HG03045 (cell line): ENCODE data around the gene LRRC36.
"Not testable (repeated sequence)": the region's sequence is repeated elsewhere in the genome, so short reads cannot be mapped to it uniquely, and the experiment has no call there.

Source experiments
- ATAC-seq: cut with Tn5 transposase; IDR thresholded peaks from one replicate; pipeline ENCODE4 v1.9.1; 2021; ENCODE audit warnings: mild to moderate bottlenecking, moderate library complexity; ENCODE audit not compliant: unreplicated experiment

The LRRC36 gene

DNA sequence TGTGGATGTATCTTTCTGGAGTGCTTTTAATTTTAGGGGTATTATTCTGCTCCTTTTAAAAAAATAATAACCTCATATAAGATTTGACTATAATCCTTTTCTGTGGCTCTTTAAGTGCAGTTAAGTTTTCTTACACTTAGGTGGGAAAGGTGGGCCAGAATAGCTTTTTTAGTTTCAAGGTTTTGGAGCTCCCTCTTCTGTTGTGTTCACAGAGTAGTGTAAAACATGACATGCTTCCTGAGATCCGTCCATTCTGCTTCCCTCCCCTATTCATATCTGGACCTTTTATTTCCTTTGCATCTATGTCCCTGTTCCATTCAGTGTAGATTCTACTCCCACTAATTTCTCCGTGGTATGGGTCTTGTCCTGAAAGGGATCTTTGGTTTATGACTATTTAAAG, 12.8 kb downstream of the LRRC36 start:
- ATAC-seq, result no peak

DNA sequence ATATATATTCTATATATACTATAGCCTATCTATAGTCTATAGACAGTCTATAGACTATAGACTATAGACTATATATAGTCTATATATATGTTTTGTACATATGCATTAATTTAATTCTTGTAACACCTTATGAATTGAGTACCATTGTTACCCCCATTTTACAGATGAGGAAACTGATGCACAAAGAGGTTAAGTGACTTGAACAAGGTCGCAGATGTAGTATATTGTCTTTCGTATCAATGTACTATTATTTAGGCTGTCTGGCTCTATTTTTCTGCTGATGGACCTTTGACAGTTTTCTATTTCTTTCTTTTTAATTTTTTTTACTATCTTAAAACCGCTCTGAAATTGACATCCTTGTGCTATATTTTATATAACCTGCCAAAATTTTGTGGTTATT, 14.6 kb downstream of the LRRC36 start:
- ATAC-seq, result no peak

DNA sequence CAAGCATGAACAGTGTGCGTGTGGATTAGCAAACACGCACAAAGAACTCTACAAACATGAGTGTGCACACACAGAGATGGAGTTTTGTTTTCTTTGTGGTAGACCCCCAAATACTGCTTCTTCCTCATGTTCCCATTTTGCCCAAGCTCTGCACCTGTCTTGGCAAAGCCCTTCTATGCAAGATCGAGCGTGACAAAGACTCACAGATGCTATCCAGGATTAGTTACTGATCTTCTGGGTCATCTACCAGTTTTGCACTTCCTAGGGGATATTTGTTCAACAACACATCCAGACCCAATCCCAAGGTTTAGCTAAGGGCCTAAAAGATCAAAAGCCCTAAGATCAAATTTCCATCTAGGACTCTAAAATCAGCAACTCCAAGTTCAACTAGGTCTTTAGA, 16.0 kb downstream of the LRRC36 start:
- ATAC-seq, result no peak

DNA sequence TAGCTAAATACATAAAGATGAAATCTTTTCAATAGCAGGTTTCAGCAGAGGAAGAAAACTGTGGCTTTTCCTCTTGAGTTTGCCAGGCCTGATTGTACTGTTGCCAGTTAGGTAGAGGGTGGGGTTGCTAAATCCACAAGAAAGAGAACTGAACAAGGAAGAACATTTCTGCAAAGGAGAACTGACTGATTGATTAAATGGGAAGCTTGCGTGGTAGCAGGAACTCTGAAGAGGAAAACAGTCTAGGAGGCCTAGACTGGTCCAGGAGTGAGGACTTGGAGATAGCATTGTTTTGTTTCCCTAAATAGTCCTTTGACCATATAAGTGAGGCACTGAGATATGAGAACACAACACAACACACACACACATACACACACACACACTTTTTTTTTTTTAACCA, 18.8 kb downstream of the LRRC36 start:
- no peak for ATAC-seq

DNA sequence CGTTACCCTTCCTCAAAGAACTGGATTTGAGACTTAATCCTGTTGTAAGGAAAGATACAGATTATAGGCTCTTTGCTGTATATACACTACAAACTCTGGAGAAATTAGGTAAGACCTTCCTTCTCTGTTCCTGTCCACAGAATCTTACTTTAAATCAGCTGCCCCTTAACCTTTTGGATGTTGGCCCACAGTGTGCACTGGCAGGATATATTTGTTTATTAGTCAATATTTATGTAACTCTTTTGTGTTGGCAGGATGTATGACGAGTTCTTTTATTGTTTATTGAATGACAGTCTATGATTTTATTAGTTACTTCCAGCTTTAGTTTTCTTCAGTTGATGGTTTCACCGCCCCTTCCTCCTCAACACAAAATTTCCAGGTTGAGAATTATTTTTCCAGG, 19.7 kb downstream of the LRRC36 start:
- ATAC-seq, result no peak

DNA sequence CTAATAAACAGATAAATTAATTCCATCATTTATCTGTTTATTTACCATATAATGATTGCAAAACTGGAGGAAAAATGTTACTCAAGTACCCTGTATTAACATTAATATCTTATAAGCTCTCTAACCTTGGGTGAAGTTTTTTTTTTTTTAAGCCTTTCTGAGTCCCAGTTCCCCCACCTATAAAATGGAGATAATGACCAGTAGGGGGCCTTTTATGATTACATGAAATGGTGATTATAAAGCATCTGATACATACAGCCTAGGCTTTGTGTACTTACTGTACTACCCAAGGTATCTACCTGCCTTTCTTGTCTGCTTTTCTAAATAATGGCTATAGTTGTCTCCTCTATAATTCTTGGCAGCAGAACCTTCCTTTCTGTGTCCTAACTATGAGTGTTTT, 22.6 kb downstream of the LRRC36 start:
- no peak for ATAC-seq

DNA sequence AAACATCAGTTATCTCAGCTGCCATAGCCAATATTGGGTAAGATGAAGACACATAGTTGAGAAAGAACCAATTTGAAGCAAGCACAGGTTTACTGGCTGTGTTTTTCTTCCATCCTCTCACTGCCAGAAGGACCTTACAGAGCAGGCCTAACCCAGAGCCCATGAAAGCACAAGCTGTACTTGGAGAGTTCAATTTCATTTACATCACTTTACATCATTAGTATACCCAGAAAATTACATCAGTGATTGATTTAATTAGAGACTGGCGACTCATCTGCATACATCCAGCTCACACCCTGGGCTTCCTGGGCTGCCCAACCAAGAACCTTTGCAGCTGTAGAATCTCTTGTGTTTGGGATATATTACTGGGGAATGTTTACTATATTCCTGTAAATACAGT, 23.7 kb downstream of the LRRC36 start:
- ATAC-seq, result no peak

DNA sequence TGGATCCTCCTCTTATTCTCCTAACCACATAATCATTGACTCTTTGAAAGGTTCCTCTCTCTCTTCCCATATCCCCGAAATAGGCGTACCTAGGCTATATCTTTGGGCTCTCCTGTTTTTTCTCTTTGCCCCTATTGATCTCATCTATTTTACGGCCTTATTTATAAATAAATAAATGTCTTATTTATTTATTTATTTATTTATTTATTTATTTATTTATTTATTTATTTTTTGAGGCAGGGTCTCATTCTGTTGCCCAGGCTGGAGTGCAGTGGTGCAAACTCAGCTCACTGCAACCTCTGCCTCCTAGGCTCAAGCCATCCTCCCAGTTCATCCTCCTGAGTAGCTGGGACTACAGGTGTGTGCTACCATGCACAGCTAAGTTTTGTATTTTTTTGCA, 25.8 kb downstream of the LRRC36 start:
- ATAC-seq, result not testable (repeated sequence)

DNA sequence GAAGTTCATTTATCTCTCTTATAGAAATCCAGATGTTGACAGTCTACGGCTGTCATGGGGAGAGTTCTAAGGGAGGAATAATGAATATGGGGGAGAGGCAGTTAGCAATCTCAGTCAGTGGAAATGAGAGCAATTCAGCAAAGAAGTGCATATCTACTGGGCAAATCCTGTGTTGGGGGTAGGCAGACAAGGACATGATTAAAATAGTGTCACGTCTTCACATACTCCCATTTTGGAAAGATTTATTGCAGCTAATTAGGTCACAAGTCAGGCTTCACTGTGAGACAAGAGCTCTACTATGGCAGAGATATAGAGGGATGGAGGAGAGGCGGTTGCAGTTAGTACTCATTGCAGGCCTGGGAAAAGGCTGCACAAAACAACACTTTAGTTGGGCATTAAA, 29.8 kb downstream of the LRRC36 start:
- ATAC-seq, result no peak

DNA sequence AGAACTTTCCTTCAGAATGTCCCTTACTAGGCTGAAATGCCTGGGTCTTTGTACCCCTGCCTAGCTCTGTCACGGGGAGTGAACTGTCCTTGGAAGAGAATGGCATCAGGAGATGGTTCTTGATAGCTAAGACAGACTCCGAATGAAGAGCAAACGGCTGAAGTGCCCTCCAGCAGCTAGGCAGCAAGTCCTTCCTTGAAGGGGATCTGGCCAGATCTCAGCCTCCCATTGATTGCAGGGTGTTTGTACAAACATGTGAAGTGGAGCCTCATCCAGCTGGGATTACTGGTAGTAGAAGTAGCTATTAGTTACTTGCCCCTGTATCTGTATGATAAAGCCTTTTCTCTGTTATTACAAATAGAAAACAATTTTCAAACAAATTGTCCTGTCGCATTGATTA, 30.9 kb downstream of the LRRC36 start:
- no peak for ATAC-seq

DNA sequence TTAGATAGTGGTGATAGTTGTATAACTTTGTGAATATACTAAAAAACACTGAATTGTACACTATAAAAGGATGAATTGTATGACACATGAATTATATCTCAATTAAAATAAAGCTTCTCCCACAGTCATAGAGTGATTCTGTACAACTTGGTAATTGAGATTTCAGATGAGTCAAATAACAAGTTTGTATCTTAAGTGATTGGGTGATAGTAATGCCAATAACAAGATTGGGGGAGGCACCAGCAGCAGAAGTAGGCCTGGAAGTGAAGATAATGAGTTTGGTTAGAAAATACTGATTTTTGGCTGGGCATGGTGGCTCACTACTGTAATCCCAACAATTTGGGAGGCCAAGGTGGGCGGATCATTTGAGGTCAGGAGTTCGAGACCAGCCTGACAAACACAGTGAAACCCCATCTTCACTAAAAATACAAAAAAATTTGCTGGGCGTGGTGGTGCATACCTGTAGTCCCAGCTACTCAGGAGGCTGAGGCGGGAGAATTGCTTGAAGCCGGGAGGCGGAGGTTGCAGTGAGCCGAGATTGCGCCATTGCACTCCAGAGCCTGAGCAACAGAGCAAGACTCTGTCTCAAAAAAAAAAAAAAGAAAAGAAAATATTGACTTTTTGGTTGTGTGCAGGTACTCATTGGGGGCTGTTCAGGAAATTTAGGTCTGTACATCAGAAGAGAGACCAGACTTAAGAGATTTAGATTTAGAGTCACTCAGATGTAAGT, 33.1 kb downstream of the LRRC36 start:
- not testable (repeated sequence) for ATAC-seq

DNA sequence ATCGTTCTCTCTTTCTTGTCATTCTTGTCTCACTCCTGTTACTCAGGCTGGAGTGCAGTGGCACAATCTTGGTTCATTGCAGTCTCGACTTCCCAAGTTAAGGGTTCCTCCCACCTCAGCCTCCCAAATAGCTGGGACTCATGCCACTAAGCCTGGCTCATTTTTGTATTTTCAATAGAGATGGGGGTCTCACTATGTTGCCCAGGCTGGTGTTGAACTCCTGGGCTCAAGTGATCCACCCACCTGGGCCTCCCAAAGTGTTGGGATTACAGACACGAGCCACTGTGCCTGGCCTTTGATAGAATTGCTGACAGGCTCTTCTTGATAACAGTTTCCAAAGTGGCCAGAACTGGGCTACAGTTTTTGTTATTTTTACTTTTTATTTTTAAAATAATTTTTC, 34.4 kb downstream of the LRRC36 start:
- ATAC-seq, result no peak

DNA sequence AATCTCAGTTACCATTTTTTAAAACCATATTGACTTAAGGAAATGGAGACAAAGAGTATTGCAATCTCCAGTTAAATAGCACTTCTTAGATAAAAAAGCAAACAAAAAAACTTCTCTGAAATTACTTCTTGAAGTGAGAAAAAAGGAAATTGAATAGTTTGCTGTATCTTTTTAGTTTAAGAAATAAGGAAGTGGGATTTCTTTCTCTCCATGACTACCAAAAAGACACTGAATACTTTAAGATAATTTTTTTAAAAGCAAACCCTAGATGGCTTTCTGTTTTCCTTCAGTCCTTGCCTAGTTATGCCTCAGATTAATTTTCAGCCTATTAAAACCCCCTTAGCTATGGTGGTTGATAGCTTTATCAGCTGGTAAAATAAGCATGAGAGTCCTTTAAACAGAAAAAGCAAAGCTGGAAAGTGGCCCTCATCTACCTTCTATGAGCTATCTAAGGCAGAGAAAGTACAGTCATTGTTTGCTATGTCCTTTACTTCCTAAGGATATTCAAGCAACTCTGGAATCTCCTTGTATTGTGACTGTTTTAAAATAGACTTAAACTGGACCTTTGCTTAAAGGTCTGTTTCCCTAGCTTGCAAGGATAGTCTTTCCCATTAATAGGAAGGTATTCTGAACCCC, 38.1 kb downstream of the LRRC36 start:
- no peak for ATAC-seq

DNA sequence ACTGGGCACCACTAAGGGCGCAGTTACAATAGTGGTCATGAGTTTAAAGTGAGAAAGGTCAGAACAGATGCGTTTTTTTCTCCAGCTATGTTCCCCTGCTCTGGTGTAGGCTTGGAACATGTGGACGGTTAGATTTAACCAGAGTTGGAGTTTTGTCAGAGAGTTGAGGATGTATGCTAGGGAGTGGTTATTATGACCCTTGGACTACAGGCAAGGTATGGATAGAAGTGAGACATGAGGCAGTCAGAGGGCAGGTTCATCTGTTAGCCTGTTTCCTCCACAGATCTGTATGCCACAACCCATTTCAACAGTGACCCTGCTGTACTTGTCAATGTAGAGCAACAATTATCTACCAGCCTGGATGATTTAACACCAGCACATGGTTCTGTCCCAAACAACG, 44.0 kb downstream of the LRRC36 start:
- ATAC-seq, result no peak

DNA sequence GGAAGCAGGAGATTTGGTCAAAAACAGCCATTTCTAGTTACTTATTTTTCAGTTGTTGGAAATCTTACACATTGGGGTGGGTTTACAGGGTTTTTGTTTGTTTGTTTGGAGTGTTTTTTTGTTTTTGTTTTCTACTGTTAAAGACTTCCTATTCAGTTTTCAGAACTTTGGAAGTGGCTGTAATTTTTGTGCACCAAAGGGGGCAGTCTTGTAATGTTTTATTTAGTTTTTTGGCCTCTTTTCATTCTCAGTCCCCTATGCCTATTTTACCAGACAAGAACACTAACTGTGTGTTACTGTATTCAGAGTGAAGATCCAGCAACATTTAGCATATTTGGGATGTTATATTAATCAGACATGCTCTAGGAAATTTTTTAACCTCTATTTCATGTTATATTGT, 46.0 kb downstream of the LRRC36 start:
- no peak for ATAC-seq

DNA sequence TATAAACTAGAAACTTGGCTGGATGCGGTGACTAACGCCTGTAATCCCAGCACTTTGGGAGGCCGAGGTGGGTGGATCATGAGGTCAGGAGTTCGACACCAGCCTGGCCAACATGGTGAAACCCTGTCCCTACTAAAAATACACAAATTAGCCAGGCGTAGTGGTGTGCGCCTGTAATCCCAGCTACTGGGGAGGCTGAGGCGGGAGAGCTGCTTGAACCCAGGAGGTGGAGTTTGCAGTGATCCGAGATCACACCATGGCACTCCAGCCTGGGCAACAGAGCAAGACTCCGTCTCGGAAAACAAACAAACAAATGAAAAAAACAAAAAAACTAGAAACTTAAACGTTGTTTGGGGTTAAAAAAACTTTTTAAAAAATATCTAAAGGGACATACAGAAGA, 49.4 kb downstream of the LRRC36 start:
- not testable (repeated sequence) for ATAC-seq

DNA sequence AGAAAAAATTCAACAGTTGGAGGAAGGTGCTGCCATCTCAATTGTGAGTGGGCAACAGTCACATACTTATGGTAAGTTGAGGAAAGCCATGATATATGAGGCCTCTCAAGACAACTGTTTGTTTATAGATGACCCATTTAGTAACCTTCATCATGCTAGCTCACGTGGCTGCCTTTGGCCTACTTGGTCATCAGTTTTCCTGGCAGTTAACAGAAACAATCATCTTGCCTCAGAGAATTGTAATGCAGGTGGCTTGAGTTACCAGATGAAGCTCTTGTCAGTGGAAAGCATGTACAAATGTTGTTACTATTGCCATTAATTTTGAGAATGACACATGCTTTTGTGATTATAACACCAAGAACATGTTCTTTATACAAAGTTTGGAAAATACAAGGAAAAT, 52.0 kb downstream of the LRRC36 start:
- no peak for ATAC-seq

DNA sequence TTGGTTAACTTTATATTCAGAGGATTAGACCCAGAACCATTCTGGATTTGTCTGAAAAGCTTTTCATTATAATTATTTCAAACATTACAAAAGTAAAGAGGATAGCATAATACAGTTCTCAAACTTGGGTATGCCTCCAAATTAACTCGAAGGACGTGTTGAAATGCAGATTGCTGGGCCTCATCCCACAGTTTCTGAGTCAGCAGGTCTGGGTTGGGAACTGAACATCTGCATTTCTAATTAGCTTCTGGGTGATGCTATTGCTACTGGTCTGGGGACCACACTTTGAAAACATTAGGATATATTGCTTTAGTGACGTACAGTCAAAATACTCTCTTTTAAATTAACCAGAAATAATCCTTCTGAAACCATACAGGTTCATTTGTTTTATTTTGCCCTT, 56.7 kb downstream of the LRRC36 start:
- ATAC-seq, result no peak

DNA sequence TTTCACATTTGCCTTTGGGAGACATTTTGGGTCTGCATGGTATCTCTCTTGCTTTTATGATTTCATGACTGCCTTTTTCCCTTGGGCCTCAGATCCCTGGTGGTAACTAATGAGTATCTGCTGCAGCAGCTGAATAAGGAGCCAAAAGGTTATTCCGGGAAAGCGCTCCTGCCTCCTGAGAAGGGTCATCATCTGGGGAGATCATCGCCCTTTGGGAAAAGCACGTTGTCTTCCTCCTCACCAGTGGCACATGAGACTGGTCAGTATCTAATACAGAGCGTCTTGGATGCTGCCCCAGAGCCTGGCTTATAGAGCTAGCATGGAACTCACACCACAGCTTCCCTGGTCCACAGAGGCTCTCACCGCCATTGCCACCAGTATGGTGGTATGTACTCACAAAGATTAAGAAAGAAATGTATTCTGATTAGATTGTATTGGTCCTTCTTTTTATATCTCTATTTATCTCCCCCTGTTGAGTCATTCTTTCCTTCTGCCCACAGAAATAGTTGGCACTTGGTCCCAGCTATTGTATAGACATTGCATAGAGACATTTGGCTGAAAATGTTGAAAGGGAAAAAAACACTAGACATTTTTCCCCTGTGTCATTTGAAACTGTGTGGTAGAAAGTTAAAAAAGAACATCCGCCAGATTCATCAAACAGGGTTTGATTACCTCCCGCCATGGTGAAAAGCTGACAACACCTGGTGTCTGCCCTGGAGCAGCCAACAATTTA, 58.3 kb downstream of the LRRC36 start:
- ATAC-seq, result no peak

DNA sequence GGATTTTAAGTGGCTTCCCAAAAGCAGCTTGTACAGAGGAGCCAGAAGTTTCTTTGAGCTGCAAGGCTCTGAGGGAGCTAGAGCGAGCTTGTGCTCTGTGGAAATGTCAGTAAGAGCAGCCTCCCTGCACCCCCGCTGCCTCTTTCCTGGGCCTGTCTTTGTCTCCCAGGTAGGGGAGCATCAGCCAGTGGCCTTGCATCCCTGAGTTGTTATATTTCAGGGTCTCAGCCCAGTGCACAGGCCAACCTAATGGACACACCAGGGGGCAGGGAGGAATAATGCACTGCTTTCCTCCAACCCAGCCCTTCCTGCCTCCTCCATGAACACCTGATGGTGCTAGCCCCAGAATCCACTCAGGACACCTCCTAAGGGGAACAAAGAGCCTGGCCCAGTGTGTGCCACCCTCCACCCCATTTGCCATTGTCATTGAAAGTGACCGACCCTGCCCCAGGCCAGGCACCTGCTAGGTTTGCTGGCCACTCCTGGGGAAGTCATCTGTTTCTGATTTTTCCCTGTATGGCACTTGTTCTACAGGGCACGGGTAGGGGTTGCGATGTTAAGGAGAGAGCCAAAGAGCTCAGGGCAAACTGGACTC, 60.3 kb downstream of the LRRC36 start:
- ATAC-seq, result no peak

DNA sequence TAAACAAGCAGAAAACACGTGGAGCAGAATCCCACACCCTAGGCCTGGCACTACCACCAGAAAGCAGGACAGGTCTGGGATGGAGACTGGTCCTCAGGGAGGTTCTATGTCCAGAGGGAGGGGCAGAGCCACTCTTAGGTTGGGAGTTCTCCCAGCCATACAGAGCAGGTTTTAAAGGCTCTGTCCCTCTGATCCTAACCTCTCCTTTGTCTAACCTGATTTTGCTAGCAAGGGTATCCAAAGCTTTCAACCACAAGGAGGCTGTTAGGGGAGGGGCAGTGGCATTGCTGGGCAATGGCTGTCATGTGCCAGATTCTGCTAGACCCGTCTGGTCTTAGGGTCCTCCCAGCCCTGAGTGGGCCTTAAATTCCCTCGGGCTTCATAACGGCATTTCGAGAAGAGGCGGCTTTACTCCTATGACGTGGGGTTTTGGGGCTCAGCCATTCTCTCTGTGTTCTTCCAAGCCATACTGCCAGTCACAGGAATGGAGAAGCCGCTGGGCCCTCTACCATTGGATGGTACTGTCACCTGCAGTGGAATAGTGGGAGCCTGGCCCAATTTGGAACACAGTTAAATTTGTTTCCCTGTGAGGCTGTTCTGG, 61.0 kb downstream of the LRRC36 start:
- no peak for ATAC-seq
